Measurements from ENCODE around the gene CD274.
"Not testable (repeated sequence)": the region's sequence is repeated elsewhere in the genome, so short reads cannot be mapped to it uniquely, and the experiment has no call there.

CD274 gene

GRCh38 chr9:5438301-5439162 lies 11.8 kb upstream of the CD274 start:
- peak in 1 of 2 donors; percentile 57 for DNase-seq

GRCh38 chr9:5440426-5440825 lies 9.9 kb upstream of the CD274 start:
- DNase-seq, result no peak

DNA sequence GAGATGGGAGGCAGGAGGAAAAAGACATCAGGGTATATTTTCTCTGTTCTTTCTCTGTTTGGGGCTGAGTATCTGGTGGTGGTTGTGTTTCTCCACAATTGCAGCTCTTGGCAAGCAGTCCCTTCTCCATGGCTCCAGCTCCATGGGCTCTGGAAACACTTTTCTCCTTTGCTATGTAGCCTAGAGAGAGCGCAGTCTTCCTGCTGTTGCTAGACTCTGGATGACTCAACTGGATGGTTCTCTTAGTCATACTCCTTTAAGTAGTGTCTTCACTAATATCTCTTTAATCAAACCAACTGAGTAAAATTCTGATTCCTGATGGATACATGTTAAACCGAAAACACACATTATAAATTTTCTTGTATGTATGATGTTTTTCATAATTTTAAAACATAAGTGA lies 9.3 kb upstream of the CD274 start:
- no peak for DNase-seq

DNA sequence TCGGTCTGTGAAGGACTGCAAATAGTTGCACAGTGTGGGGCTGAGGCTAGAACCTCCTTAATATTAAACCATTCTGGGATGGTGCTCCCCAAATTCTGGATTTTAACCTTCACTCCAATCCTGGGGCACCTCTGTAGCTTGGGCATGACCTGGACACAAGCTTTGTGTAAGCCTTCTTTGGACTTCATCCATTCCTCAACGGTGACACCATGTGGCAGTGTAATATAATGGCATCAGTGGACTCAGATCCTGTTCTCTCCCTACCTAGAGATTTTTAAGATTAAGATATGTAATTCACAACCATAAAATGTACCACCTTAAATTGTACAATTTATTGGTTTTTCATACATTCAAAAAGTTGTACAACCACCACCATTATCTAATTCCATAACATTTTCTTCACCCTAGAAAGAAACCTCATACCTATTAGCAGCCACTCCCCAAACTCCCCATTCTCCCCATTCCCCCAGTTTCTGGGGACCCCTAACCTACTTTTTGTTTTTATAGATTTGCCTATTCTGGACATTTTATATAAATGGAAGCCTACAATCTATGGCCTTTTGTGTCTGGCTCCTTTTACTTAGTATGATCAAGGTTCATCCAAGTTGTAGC lies 7.8 kb upstream of the CD274 start:
- peak; percentile 19 to 42 for DNase-seq

DNA sequence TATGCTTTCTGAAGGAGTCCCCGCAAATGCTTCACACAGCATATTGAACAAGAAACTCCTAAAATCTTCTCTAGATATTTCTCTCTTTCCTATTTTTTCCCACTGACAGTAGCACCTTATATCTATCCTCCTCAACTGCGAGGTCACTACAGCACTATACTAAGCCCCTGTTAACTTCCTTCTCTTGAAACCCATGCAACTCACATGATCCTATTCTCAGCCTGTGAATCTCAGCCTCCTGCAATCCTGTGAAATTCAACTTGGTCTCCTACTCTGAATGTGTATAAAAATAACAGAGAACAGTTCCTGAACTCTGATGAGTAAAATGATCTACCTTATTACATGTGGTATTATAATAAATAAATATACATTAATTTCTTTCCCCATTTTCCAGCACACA lies 6.5 kb upstream of the CD274 start:
- no peak for DNase-seq

DNA sequence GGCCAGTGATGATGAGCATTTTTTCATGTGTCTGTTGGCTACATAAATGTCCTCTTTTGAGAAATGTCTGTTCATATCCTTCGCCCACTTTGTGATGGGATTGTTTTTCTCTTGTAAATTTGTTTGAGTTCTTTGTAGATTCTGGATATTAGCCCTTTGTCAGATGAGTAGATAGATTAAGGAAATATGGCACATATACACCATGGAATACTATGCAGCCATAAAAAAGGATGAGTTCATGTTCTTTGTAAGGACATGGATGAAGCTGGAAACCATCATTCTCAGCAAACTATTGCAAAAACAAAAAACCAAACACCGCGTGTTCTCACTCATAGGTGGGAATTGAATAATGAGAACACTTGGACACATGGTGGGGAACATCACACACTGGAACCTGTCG lies 5.2 kb upstream of the CD274 start:
- not testable (repeated sequence) for DNase-seq

DNA sequence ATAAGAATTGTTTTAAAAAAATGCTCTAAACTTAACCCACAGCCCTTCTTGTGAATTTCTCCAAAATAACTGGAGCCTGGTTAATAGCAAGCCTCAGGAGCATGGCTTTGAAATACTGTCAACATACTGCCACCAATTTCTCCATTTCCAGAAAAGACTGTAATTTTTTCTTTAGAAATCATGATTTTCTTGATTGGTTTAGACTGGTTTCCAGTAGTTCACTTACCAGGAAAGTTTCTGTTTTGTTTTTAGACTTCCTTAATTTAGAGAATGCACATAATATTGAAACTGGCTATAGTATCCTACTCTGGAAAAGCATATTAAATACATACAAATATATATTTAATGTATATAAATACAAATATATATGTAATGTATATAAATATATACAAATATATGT lies 4.5 kb upstream of the CD274 start:
- no peak for DNase-seq

DNA sequence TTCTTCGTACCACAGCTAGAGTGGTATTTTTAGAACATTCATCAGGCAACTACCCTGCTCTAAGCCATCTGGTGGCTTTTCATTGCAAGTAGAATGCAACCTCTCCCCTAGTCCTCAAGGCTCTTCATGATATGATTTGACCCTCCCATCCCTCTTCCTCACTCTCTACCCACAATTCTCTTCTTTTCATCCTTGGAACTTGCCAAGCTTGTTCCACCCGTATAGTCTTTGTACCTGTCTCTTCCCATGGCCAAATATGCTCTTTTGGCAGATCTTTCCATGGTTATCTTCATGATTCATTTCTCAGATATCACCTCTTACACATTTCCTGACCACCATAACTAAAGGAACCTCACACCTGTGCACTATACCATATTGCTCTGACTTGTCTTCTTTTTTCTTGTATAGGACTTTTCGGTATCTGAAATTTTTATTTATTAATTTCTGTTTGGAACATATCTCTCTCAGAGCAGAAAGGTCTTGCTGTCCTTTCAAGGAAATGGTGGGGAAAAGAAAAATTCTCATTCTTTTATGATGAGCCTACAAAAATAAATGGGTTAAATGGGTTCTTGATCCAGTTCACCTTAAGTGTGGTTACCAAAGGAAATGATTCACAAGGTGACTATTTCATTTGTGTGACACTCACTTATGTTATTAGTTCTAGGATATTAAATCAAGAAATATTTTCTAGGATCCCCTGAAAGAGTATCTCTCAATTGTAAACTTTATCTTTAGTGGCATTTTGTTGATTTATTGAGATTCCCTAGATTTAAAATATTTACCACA lies 3.7 kb upstream of the CD274 start:
- DNase-seq, result no peak

DNA sequence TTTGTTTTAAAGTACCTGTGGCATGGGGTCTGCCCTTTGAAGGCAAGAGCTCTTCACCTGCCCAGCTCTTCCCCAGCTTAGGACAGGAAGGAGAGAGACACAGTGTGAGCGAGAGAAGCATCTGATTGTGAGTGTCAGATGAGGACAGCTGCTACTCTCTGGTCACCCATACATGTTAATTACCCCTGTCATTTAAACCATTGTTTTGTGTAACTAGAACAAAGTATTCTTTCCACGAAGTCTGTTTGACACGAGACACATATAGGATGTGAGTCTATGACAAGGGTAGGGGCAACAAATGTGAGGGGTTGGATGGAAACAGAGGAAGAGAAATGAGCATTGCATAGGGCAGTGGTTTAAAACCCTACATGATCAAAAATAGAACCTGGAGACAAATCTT lies 3.0 kb upstream of the CD274 start:
- no peak for DNase-seq

DNA sequence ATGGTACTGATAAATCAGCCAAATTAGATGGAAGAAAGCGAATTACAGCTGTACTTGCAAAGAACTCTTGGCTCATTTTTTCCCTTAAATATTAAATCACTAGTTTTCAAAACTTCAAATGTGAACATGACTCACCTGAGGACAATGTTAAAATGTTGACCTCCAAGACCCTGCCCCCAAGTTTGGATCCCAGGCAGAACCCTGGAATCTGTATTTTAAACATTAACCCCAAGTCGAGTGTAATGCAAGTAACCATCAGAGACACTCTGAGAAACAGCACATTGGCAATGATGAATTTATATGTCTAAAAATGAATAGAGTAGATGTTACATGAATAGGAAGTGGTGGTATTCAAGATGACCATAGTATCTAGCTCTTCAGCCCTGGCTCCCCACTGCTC lies 2.3 kb upstream of the CD274 start:
- DNase-seq, result no peak

GRCh38 chr9:5448461-5449435 lies 1.6 kb upstream of the CD274 start:
- DNase-seq, result no peak

DNA sequence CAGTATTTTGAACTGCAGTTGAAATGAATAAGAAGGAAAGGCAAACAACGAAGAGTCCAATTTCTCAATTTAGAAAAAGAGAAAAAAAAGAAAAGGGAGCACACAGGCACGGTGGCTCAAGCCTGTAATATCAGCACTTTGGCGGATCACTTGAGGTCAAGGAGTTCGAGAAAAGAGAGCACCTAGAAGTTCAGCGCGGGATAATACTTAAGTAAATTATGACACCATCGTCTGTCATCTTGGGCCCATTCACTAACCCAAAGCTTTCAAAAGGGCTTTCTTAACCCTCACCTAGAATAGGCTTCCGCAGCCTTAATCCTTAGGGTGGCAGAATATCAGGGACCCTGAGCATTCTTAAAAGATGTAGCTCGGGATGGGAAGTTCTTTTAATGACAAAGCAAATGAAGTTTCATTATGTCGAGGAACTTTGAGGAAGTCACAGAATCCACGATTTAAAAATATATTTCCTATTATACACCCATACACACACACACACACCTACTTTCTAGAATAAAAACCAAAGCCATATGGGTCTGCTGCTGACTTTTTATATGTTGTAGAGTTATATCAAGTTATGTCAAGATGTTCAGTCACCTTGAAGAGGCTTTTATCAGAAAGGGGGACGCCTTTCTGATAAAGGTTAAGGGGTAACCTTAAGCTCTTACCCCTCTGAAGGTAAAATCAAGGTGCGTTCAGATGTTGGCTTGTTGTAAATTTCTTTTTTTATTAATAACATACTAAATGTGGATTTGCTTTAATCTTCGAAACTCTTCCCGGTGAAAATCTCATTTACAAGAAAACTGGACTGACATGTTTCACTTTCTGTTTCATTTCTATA lies 602 bp upstream of the CD274 start:
- DNase-seq, result no peak

- DNase-seq, result no peak
These were observed 1.9 kb downstream of the CD274 start for GRCh38 chr9:5452286-5452609.

DNA sequence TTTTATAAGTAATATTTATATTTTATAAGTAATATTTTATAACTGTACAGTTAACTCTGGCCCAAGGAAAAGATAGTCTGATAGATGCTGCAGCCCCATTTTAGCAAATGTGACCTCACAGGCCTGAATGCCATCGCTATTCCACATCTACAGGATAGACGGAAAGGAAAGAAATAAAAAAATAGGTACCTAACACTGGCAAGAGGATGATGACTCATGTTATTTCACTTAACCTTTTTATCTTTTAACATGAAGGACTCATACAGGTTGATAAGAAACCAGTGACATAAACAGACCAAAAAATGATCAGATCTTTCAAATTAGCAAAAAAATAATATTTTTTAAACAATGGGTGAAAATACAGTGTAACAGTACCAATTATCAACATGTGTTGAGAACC lies 2.7 kb downstream of the CD274 start:
- DNase-seq, result no peak

- DNase-seq, result no peak
These were observed 3.3 kb downstream of the CD274 start for GRCh38 chr9:5453673-5454072.

GRCh38 chr9:5455181-5455580 lies 4.8 kb downstream of the CD274 start:
- no peak for DNase-seq

DNA sequence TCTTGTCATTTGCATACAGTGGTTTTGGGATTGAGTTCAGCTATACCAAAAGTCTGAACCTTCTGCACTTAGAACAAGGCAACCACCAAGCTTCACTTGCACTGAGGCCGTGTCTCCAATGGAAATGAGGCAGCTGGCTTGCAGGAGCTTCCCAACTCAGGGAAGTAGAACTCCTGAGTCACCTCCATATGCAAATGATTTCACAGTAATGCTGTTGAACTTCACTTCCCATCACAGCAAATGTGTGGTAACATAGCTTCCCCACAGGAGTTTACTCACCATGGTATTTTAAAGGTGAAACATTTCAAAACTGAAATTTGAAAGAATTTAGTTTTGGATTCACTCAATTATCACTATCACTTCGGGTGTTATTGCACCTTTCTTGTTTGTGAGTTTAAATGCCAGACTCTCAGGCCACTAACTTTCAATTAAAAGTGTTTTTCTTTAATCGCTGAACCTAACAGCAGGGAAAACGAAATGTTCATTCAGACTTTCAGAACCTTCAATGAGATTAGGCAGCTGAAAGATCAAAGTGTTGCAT lies 9.0 kb downstream of the CD274 start:
- DNase-seq, result no peak

DNA sequence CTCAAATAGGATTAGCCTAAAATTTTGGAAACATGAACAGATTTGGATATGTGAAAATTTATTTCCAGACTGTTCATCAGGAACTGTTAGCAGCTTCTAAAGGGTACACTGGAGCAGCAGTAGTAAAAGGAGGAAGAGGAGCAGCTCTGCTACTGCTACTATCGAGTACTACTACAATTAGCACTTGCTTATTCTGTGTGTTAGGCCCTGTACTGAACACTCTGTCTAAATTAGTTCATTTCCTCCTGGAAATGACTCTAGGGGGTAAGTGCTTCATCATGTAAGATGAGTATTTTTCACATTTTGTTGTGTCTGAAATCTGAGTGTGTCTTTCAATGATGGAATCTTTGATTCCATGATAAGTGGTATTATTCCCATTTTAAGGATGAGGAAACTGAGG lies 9.8 kb downstream of the CD274 start:
- no peak for DNase-seq

DNA sequence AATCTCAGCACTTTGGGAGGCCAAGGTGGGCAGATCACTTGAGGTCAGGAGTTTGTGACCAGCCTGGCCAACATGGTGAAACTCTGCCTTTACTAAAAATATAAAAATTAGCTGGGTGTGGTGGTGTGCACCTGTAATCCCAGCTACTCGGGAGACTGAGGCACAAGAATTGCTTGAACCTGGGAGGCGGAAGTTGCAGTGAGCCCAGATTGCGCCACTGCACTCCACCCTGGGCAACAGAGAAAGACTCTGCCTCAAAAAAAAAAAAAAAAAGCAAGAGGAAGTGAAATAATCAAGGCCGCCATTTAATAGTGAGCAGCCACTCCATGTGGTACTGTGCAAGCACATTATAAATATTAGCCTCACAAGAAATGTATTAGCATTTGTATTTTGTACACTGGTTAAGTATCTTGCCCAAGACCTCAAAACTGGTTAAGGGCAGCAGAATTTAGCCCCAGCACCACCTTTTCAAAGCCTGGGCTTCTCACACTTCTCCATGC lies 14.5 kb downstream of the CD274 start:
- not testable (repeated sequence) for DNase-seq

GRCh38 chr9:5466005-5466404 lies 15.7 kb downstream of the CD274 start:
- no peak for DNase-seq

DNA sequence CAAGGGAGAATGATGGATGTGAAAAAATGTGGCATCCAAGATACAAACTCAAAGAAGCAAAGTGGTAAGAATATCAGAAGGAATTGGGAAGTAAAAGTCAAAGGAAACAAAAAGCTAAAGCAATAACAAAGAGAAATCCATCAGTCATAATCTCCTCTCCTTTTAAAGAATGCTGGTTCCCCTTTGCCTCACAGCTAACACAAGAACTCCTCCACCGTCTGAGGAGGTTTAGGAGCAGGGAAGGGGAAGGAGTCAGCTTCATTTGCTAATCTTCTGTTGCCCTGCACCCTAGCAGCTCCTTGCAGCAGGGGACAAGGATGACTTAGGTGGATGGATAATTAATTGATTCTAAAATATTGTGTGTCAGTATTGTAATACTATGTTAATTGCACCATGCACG lies 16.4 kb downstream of the CD274 start:
- no peak for DNase-seq
